Tibial artery (tissue), 4 donors: Measurements from ENCODE around the gene SLC16A11.
"Not testable (repeated sequence)": the region's sequence is repeated elsewhere in the genome, so short reads cannot be mapped to it uniquely, and the experiment has no call there.

Experiments used
- DNase-seq, 2 donors: peaks; one replicate each; pipeline ENCODE4 v3.0.0-alpha.2; 2019
- H3K27ac ChIP-seq, 2 donors: fragments of 200-600 bp; sonication (generic) in 1 of 2; 1 replicate in 1 of 2; 2 replicates in 1 of 2; pipeline ENCODE4 v1.5.1; 2018 to 2019; ENCODE audit warnings: mild to moderate bottlenecking in 1 of 2
- H3K27me3 ChIP-seq, 2 donors: fragments of 200-600 bp; sonication (generic) in 1 of 2; one replicate each; pipeline versions ENCODE4 v1.5.1 to v1.6.0; 2016 to 2019
- H3K36me3 ChIP-seq, 3 donors: fragments of 200-600 bp; sonication (generic) in 2 of 3; one replicate each; pipeline ENCODE4 v1.5.1; 2016 to 2019; ENCODE audit warnings: mild to moderate bottlenecking in 2 of 3
- H3K4me1 ChIP-seq, 4 donors: fragments of 200-600 bp; sonication (generic) in 2 of 4; 1 replicate in 3 of 4; 2 replicates in 1 of 4; pipeline ENCODE4 v1.5.1; 2016 to 2019
- H3K4me3 ChIP-seq, 2 donors: fragments of 200-600 bp; sonication (generic) in 1 of 2; 1 replicate in 1 of 2; 2 replicates in 1 of 2; pipeline ENCODE4 v1.5.1; 2018 to 2019; ENCODE audit warnings: mild to moderate bottlenecking in 2 of 2
- H3K9me3 ChIP-seq, 3 donors: fragments of 200-600 bp; sonication (generic) in 1 of 3; one replicate each; pipeline ENCODE4 v1.5.1; 2016 to 2019
- CTCF ChIP-seq, 2 experiments: fragments of 200-600 bp in 1 of 2; fragments of 450-650 bp in 1 of 2; IDR thresholded peaks; one replicate each; pipeline ENCODE4 v1.5.1; 2017 to 2019; ENCODE audit warnings: antibody characterized with exemption in 2 of 2, mild to moderate bottlenecking in 1 of 2, moderate library complexity in 1 of 2
- intact Hi-C: fragments of 100-400 bp; cut with DNase I; formaldehyde crosslinking; loops from one replicate; pipeline ENCODE4 v1.15.0; 2023; ENCODE audit warnings: low total_unique reads

SLC16A11 gene

DNA sequence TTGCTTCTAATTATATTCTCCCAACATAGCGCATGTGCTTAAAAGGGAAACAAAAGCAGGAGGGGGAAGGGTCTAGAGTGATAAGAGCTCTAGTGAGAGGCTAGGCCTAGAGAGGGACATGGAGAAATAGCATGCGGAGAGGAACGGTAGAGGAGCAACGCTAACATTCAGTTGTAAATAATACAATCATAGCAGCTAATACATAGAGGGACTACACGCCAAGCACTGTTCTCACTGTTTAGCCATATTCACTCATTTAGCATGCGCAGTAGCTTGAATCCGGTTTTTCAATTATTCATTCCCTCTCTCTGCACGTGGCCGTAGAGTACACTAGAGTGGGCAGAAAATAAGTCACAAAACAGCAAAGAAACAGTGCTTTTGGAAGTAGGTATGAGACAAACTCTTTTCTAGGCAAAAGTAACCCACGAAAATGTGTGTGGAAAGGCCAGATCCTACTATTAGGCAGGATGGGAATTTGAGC lies 49.7 kb downstream of the SLC16A11 start:
- no peak overlapping the region for H3K27ac ChIP-seq
- peaks cover 3 to 15% (median 13%) of the 10 kb centered on the region in 4 donors for H3K4me1 ChIP-seq
- DNase-seq, result no peak
- peaks cover 0 to 11% of the 10 kb centered on the region in 2 donors for H3K27me3 ChIP-seq
- H3K4me3 ChIP-seq, result no peak overlapping the region
- H3K36me3 ChIP-seq, result peaks cover 0 to 21% (median 21%) of the 10 kb centered on the region in 3 donors
- intact Hi-C loops, result no loop called here
- no peaks in the 10 kb centered on the region for H3K9me3 ChIP-seq
- TF ChIP-seq CTCF (IDR thresholded peaks at IDR 0.05), result no peak

- Histone ChIP-seq H3K27me3 (peaks cover 0 to 11% of the 10 kb centered on the region in 2 donors), H3K4me1 (peaks cover 3 to 15% (median 13%) of the 10 kb centered on the region in 4 donors), H3K36me3 (peaks cover 0 to 15% (median 15%) of the 10 kb centered on the region in 3 donors)
- H3K9me3 ChIP-seq, DNase-seq, H3K27ac ChIP-seq, H3K4me3 ChIP-seq, intact Hi-C loops: not testable (repeated sequence)
Observed at GRCh38 chr17:6993613-6994056, 50.3 kb downstream of the SLC16A11 start.
